HG03571 (cell line): ENCODE data around the gene HBG2.

Experiments used
- ATAC-seq: cut with Tn5 transposase; IDR thresholded peaks from one replicate; pipeline ENCODE4 v1.9.1; 2021; ENCODE audit not compliant: unreplicated experiment

HBG2 gene

DNA sequence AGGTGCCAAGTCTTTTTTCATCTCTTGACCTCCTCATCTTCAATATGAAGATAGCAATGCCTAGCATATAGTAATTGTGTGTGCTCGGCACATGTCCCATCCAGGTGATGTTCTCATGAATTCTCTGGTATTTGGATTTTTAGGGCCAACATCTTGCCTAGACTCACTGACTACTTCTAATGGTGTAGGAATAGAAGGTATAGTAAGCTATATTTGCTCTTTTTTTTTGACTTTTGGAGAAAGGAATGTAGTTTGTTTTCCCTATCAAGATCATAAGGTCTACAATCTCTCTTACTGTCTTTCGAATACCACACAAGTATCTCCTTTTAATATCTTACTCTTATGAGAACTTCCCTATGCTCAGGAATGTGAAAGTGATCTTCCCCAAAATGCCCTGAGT, 23.5 kb downstream of the HBG2 start:
- no peak for ATAC-seq

DNA sequence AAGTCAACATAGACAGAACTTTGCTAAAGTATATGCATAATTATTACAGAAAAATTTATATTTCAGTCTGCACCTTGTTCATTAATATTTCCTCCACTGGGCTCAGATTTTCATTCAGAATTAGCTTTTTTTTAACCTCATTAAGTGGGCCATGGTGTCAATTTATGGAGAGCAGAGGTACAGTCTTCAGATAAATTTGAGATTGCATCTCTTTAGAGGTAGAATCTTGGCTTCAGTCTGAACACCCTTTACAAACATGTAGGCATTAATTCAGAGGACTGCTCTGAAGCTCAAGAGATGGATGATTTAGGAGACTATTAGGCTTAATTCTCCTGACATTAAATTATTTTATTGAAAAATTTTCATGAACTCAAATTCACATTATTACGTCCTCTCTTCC, 24.3 kb downstream of the HBG2 start:
- ATAC-seq, result no peak

DNA sequence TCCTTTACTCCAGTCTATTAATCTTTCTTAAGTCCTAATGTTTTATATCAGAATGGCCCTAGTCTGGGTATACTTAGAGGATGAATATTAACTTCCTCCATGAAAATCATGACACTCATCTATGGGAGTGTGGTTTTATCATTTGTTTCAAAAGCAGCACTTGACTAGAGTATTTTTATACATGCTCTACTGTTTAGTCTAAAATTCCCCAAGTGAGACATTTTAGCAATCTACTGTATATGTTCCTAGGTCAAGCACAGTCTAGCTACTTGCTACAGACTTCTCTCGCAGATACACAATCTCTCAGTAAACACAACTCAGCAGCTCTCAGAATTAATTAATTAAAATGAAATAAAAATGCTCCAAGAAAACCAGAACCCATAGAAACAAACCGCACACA, 24.8 kb downstream of the HBG2 start:
- ATAC-seq, result no peak

GRCh38 chr11:5229356-5229755, 25.2 kb downstream of the HBG2 start:
- no peak for ATAC-seq

DNA sequence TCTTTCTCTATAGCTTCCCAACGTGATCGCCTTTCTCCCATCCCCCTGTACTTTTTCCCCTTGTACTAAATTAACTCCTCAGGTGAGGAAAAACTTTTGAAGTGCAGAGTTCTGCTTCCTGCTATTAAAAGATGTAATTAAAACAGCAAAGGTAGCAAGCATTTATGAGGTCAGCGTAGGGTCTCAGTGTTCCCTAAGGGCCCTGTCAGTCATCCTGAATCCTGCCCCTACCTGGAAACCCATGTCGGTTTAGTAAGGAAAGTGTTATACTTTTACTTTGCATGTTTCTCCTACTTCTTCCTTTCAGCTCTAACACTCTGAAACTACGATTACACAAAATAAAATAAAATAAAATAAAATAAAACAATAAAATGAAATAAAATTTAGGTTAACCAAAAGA, 26.5 kb downstream of the HBG2 start:
- no peak for ATAC-seq

- no peak for ATAC-seq
Measured at GRCh38 chr11:5227681-5228080, 26.9 kb downstream of the HBG2 start.

DNA sequence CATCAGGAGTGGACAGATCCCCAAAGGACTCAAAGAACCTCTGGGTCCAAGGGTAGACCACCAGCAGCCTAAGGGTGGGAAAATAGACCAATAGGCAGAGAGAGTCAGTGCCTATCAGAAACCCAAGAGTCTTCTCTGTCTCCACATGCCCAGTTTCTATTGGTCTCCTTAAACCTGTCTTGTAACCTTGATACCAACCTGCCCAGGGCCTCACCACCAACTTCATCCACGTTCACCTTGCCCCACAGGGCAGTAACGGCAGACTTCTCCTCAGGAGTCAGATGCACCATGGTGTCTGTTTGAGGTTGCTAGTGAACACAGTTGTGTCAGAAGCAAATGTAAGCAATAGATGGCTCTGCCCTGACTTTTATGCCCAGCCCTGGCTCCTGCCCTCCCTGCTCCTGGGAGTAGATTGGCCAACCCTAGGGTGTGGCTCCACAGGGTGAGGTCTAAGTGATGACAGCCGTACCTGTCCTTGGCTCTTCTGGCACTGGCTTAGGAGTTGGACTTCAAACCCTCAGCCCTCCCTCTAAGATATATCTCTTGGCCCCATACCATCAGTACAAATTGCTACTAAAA, 27.8 kb downstream of the HBG2 start, which contains the start of gene HBB:
TSS of gene HBB (minus strand) at position 340 of the 579 bp plus-strand sequence. CDS start at position 290, 50 bp downstream.
- ATAC-seq, result no peak

DNA sequence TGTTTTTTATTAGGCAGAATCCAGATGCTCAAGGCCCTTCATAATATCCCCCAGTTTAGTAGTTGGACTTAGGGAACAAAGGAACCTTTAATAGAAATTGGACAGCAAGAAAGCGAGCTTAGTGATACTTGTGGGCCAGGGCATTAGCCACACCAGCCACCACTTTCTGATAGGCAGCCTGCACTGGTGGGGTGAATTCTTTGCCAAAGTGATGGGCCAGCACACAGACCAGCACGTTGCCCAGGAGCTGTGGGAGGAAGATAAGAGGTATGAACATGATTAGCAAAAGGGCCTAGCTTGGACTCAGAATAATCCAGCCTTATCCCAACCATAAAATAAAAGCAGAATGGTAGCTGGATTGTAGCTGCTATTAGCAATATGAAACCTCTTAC, 29.1 kb downstream of the HBG2 start:
- no peak for ATAC-seq

DNA sequence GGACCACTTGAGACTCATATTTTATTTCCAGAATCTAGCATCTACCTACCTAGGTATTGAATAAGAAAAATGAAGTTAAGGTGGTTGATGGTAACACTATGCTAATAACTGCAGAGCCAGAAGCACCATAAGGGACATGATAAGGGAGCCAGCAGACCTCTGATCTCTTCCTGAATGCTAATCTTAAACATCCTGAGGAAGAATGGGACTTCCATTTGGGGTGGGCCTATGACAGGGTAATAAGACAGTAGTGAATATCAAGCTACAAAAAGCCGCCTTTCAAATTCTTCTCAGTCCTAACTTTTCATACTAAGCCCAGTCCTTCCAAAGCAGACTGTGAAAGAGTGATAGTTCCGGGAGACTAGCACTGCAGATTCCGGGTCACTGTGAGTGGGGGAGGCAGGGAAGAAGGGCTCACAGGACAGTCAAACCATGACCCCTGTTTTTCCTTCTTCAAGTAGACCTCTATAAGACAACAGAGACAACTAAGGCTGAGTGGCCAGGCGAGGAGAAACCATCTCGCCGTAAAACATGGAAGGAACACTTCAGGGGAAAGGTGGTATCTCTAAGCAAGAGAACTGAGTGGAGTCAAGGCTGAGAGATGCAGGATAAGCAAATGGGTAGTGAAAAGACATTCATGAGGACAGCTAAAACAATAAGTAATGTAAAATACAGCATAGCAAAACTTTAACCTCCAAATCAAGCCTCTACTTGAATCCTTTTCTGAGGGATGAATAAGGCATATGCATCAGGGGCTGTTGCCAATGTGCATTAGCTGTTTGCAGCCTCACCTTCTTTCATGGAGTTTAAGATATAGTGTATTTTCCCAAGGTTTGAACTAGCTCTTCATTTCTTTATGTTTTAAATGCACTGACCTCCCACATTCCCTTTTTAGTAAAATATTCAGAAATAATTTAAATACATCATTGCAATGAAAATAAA, 29.8 kb downstream of the HBG2 start:
- ATAC-seq, result no peak

DNA sequence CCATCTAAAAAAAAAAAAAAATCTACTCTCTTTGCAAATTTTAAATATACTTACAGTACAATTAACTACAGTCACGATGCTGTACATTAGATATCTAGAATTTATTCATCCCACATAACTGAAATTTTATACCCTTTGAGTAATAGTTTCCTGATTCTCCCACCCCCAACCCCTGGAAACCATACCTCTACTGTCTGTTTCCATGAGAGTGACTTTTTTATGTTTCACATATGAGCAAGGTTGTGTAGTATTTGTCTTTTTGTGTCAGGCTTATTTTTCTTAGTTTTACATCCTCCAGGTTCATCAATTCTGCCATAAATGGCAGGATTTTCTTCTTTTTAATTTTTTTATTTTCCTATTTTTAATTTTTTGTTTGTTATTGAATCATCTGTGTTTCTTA, 30.9 kb downstream of the HBG2 start:
- no peak for ATAC-seq

DNA sequence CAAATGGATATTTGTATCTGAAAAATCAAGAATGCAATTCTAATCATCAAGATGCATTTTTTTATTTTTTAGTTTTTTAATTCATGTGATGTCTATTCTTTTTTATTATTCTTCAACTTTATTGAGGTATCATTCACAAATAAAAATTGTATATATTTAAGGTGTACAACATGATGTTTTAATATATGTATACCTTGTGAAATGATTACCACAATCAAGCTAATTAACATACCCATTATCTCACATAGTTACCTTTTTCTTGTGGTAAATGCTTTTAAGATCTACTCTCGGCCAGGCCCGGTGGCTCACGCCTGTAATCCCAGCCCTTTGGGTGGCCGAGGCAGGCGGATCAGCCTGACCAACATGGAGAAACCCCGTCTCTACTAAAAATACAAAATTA, 31.4 kb downstream of the HBG2 start:
- no peak for ATAC-seq

- ATAC-seq, result no peak
Measured at GRCh38 chr11:5210376-5210885, 44.1 kb downstream of the HBG2 start.

DNA sequence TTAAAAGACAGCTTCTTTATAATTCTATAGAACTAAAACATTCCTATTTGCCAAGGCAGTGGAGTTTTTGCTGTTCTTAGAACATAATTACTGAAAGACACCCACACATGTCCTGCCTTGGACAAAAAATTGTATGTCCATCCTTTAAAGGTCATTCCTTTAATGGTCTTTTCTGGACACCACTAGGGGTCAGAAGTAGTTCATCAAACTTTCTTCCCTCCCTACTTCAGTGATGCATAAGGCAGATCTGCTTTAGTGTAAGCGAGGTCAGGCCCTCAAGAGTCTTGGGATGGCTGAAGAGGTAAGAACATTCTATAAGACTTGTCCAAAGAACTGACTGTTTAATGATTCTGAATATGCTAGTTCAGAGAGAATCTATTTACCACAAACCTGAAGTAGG, 49.8 kb downstream of the HBG2 start:
- no peak for ATAC-seq

DNA sequence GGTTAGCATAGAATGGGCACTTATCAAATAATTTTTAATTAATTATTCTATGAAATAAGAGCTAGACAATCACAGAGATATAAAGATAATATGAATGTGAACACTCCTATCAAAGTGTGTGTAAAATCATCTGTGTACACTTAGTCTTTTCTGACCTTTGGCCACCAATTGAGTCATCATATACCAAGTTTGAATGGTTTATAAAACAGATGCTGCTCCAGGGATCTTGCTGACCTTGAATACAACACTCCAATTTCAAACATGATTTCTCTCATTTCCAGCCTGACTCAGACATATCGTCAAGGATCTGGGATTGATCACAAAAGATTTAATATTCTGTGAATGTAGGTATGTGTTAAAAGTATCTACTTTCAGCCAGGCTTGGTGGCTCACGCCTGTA, 51.2 kb downstream of the HBG2 start:
- ATAC-seq, result no peak
